ENCODE measurements around the gene NOS3. TPM values are rescaled to one million over a fixed set of nuclear protein-coding genes. Genes with fewer than 3 reads are reported as not detected.

The NOS3 gene
- total and polyA plus RNA-seq, 9 of the 15 experiments (the other 6 are each of a cell fraction or from before 2014, with no cell fraction given), result 1.1 to 121 (median 23.6) TPM

GRCh38 chr7:150955519-150956394, 35.1 kb upstream of the NOS3 start (continued):
- TF ChIP-seq ZFP36 (IDR thresholded peaks at IDR 0.05; ENCODE audit: low read depth, low read length, partially characterized antibody) (peak; percentile 42), FUS (optimal IDR thresholded peaks at IDR 0.05; ENCODE audit: low read depth, low read length) (no peak), ZNF324 (CRISPR knock-in tag; IDR thresholded peaks at IDR 0.05) (no peak), ZNF511 (CRISPR knock-in tag; IDR thresholded peaks at IDR 0.05) (peak; percentile 81), RBM15 (IDR thresholded peaks at IDR 0.05; ENCODE audit: insufficient read depth, low read length) (no peak), GABPB1 (CRISPR knock-in tag; IDR thresholded peaks at IDR 0.05) (peak; percentile 57), PHTF2 (CRISPR knock-in tag; IDR thresholded peaks at IDR 0.05) (0 out of 2 replicates have a peak, but pooled peaks have one; percentile 16), ATF7 (IDR thresholded peaks at IDR 0.05) (peak; percentile 66), ADNP (tag; IDR thresholded peaks at IDR 0.05) (no peak), ZBTB12 (CRISPR knock-in tag; IDR thresholded peaks at IDR 0.05) (no peak; the same call in 1 of the 2 replicates), HNRNPK (IDR thresholded peaks at IDR 0.05; ENCODE audit: low read depth, low read length, poor library complexity, severe bottlenecking) (peak; percentile 70), ATF1 (CRISPR knock-in tag; IDR thresholded peaks at IDR 0.05) (no peak), ATF1 (tag; IDR thresholded peaks at IDR 0.05) (peak; percentile 50; the same call in 1 of the 2 replicates), JUN (IDR thresholded peaks at IDR 0.05; ENCODE audit: borderline replicate concordance, low read depth, low read length) (0 out of 2 replicates have a peak, but pooled peaks have one; percentile 6), JUN (CRISPR knock-in tag; IDR thresholded peaks at IDR 0.05; ENCODE audit: borderline replicate concordance) (no peak), TARDBP (IDR thresholded peaks at IDR 0.05) (0 out of 2 replicates have a peak, but pooled peaks have one; percentile 70), TCFL5 (CRISPR knock-in tag; conservative IDR thresholded peaks at IDR 0.05) (no peak), BRD9 (IDR thresholded peaks at IDR 0.05; ENCODE audit: low read depth, partially characterized antibody) (peak; percentile 96), CTCF (IDR thresholded peaks at IDR 0.05 in 2 of 3, conservative IDR thresholded peaks at IDR 0.05 in 1 of 3; ENCODE audit: insufficient read depth in 2 of 3, low read depth in 1 of 3, low read length in 3 of 3) (peak in 1 of 3 experiments; percentile 0; a peak in 1 of 6 replicates), FOXA1 (IDR thresholded peaks at IDR 0.05; ENCODE audit: borderline replicate concordance) (no peak), ERF (CRISPR knock-in tag; IDR thresholded peaks at IDR 0.05) (peak; percentile 95), MITF (IDR thresholded peaks at IDR 0.05) (0 out of 2 replicates have a peak, but pooled peaks have one; percentile 32), STAT5B (CRISPR knock-in tag; IDR thresholded peaks at IDR 0.05) (no peak), NR3C1 (CRISPR knock-in tag; IDR thresholded peaks at IDR 0.05) (no peak)

All from K562 (cell line).